ENCODE measurements around the gene ZNF827.

DNA sequence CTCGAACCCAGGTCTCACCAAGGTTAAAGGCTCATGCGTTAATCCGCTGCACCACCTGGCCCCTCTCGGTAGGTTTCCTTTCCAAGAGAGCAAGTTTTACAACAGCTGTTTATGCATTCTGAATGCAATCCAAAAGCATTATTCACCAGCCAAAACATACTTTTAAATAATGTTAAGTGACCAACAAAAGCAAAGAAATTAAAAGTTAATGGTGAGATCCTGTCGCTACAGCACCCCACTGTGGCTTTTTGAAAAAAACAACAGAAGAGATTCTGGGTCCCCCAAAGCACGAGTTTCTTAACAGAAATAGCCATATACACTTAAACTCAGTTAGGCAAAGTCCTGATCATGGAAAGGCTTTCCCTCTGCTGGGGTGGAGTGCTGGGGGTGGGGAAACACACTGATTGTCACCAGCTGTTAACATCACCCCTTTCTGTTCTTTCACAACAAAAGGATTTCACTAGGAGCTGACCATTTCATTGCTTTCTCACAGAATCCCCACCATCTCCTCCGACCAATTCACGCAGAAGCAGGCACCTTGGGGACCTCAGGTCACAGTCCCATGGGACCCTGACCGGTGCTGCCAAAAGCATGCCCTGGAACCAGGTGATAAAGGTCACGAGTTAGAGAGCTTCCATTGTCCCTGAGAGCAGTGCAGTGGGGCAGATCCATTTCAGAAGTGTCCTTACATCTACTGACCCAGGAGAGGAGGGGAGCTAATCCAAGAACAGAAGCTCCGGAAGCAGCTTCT is 51.2 kb downstream of the ZNF827 start:
- TF ChIP-seq, protein P1, sequence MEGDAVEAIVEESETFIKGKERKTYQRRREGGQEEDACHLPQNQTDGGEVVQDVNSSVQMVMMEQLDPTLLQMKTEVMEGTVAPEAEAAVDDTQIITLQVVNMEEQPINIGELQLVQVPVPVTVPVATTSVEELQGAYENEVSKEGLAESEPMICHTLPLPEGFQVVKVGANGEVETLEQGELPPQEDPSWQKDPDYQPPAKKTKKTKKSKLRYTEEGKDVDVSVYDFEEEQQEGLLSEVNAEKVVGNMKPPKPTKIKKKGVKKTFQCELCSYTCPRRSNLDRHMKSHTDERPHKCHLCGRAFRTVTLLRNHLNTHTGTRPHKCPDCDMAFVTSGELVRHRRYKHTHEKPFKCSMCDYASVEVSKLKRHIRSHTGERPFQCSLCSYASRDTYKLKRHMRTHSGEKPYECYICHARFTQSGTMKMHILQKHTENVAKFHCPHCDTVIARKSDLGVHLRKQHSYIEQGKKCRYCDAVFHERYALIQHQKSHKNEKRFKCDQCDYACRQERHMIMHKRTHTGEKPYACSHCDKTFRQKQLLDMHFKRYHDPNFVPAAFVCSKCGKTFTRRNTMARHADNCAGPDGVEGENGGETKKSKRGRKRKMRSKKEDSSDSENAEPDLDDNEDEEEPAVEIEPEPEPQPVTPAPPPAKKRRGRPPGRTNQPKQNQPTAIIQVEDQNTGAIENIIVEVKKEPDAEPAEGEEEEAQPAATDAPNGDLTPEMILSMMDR (IDR thresholded peaks at IDR 0.05 in 2 of 3, conservative IDR thresholded peaks at IDR 0.05 in 1 of 3; ENCODE audit: insufficient read depth in 2 of 3, low read depth in 1 of 3, low read length in 3 of 3): no peak
- TF ChIP-seq RNF2 (IDR thresholded peaks at IDR 0.05): no peak
- no peak for TF ChIP-seq CREM (IDR thresholded peaks at IDR 0.05; ENCODE audit: low read depth)
- TF ChIP-seq SRSF9 (IDR thresholded peaks at IDR 0.05; ENCODE audit: borderline replicate concordance, low read depth, low read length): no peak
- TF ChIP-seq, protein P2, sequence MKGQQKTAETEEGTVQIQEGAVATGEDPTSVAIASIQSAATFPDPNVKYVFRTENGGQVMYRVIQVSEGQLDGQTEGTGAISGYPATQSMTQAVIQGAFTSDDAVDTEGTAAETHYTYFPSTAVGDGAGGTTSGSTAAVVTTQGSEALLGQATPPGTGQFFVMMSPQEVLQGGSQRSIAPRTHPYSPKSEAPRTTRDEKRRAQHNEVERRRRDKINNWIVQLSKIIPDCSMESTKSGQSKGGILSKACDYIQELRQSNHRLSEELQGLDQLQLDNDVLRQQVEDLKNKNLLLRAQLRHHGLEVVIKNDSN (CRISPR knock-in tag; IDR thresholded peaks at IDR 0.05): no peak
- TF ChIP-seq CBX3 (IDR thresholded peaks at IDR 0.05; ENCODE audit: borderline replicate concordance in 1 of 2, low read length in 2 of 2): no peak

Measured in K562 (cell line).